NCI-H2227 (cell line): ENCODE data around the gene MPEG1.

Source experiments
- DNase-seq: peaks from one replicate; lab custom pipeline; 2025; ENCODE audit not compliant: unreplicated experiment; lab: John Stamatoyannopoulos, UW

MPEG1 gene, protein sequence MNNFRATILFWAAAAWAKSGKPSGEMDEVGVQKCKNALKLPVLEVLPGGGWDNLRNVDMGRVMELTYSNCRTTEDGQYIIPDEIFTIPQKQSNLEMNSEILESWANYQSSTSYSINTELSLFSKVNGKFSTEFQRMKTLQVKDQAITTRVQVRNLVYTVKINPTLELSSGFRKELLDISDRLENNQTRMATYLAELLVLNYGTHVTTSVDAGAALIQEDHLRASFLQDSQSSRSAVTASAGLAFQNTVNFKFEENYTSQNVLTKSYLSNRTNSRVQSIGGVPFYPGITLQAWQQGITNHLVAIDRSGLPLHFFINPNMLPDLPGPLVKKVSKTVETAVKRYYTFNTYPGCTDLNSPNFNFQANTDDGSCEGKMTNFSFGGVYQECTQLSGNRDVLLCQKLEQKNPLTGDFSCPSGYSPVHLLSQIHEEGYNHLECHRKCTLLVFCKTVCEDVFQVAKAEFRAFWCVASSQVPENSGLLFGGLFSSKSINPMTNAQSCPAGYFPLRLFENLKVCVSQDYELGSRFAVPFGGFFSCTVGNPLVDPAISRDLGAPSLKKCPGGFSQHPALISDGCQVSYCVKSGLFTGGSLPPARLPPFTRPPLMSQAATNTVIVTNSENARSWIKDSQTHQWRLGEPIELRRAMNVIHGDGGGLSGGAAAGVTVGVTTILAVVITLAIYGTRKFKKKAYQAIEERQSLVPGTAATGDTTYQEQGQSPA

DNA sequence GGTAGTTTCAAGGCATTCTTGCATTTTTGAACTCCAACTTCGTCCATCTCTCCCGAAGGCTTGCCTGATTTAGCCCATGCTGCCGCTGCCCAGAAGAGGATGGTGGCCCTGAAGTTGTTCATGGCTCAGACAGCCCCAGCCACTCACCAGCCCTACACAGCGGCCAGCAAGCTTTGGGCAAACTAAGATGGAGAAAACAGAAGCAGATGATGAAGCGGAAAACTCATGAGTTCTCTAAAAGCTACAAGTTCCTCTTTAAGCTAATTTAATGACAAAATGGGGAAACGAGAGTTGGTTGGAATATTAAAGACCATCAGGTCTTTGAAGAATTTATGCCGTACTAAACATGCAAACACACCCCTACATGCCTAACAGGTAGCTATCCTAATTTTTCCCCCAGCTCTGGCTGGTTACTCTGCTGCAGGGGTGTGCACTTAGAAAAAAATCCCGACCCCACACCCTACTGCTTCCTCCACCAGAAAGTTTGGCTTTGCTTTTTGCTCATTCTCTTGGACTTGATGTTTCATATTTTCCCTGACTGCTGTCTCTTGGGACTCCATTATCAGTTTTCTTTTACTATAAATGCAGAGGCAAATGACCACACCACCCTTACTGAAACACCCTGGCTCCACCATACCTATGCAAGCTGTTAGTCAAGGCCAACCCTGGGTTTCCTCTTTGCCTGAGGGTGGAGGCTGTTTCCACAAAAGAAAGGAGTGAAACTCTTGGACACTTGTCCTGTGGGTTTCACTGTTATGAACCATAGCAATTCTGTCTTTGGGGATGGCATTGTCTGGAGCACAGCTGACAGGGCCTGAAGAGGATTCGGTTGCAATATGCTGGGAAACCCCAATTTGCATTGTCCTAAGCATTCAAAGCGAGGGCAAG, at the start of gene MPEG1:
Gene MPEG1, minus strand, starts transcription at position 184 of the 888 bp plus-strand sequence. Its CDS starts 62 bp downstream, at position 122.
- no peak for DNase-seq

DNA sequence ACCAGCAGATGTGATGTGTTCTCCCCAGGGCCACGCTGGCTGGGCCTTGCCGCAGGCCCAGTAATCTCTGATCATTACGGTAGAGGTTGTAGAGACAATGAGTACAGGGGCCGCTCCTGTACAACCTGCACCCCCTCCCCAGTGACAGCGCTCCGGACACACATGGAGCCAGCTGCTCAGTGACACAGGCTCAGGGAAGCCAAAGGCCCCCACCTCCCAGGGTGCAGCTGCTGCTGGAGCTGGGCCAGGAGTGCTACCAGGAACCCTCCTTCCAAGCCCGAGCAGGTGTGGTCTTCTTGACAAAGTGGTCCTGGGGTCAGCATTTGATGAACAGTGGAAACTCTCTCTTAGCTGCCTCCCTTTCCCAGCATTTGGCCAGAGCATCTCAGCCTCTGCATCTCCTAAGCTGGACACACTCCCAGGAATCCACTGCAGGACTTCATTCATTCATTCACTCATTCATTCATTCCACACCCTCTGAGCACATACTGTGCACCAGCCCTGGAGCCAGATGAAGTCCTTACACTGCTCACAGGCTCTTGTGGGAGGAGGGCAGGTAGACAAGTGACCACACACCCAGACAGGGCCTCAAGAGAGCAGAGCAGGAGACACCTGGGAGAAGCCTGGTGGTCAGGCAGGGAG, 49.6 kb upstream of the MPEG1 start:
- DNase-seq: no peak

DNA sequence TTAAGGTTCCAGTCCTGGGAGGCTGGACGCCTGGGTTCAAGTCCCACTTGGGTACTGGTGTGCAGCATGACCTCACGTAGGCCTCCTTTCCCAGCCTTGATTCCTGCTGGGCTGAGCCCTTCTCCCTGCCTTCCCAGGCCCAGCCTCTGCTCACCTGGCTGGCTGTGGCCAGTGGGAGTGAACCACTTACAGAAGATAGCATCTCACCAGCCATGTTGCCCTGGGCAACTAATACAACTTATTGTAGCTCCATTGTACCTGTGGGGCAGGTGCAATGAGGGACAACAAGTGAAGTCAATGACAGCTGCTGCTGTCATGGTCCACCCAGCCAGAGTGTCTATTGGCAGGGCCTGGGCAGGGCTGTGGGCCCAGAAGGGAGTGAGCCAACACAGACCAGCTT, 48.4 kb upstream of the MPEG1 start:
- DNase-seq: no peak

DNA sequence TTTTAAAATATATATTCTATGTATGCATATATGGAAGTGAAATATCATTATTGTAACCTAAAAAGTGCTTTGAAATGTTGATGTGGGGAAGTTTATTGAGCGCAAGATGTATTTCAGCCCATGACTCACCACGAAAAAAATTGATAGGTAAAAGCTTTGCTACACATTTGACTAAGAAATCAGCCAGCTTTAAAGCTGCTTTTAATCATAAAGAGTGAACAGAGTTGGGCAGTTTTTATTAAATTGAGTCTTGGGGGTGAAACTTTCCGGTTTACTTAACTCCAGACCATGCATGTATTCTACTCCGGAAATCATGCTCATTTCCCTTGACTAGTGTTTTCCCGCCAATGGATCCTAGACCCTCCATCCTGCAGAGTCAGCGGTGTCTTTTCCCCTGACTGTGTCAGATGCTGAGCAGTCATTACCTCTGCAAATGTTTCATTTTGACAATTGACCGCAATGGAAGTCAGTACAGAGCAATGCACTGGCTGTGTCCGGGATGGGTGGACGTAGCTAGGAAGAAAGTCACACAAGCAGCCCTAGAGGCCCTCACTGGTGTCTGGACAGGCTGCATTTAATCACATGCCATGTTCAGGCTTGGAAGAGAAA, 47.2 kb upstream of the MPEG1 start:
- no peak for DNase-seq

DNA sequence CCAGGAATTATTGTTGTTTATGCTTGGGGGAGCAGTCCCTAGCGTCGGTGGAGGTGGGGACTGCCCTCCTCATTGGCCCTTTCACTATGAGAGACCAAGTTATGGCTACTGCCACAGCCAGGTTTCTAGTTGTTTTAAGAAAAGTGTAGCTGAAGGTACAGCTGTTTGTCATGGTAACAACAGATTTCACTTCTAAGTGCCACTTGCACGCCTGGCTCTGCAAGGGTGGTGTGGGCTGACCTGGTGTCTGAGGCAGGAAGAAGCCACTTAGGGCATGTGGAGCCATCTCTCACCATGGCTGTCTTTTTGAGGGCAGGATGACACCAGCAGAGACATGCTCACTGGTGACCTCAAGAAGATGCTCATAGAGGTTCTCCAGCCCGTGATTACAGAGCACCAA, 46.3 kb upstream of the MPEG1 start:
- DNase-seq: no peak

DNA sequence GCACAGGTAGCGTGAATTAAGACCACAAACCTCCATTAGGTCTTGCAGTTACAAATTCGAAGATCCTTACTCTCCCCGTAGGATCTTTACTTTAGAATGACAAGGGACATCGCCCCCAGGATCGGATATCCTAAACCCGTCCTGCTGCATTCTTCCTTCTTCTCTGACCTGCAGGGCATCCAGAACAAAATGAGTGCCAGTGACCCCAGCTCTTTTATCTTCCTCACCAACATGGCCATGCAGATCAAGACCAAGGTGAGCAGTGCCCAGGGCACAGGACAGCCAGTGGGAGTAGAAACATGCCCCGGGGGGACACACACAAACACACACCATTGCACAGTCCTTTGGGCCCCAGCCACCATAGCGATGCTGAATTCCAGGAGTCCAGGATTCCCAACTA, 42.6 kb upstream of the MPEG1 start:
- DNase-seq: no peak

DNA sequence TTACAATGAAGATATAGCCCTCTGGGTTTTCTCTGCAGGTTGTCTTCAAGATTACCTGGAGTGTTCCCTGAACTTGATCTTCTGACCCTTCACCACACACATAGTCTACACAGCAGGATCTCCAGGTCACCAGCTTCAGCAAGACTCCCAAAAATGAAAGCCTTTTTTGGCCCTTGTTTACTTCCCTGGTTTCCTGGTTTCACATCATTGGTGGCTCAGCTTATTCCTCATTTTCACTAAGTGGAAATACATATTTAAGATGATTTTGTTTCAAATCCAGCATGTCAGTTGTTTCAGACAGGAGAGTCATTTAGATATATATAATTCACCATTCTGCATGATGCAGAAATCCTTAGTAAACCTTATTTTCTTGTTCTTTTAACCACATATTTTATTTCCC, 41.6 kb upstream of the MPEG1 start:
- DNase-seq: no peak

DNA sequence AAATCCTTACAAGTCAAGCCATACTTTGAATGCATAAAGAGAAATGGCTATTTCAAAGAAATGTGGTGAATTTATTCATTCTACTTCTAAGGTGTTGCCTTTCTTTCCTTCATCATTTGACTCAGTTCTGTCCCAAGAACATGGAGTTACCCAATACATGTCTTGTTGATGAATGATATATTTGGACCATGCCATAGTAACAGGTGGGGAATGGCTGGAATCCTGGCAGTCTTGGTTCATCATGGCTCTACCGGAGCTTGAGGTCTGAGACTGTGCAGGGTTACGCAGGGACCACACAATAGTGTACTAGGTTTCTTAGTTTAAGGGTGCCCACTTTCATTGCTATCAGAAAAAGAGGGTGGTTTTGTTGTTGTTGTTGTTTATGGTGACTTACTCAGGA, 40.3 kb upstream of the MPEG1 start:
- DNase-seq: no peak

DNA sequence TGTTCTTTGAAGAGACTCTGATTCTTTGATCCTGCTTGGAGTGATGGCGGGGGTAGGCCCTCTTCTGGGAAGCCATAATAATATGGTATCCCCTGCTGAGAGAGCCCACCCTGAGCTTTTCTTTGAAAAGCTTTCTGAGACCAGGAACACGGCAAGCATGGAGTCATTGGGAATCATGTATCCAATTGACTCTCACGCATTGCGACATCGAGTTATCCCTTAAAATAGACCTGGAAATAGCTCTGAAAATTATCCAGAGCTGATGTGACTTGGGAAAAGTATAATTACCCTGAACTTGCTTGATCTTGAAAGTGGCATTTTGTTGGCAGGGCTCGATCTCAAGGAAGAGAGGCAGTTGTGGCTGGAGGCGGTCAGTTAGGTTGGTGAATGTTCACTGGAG, 36.8 kb upstream of the MPEG1 start:
- no peak for DNase-seq

DNA sequence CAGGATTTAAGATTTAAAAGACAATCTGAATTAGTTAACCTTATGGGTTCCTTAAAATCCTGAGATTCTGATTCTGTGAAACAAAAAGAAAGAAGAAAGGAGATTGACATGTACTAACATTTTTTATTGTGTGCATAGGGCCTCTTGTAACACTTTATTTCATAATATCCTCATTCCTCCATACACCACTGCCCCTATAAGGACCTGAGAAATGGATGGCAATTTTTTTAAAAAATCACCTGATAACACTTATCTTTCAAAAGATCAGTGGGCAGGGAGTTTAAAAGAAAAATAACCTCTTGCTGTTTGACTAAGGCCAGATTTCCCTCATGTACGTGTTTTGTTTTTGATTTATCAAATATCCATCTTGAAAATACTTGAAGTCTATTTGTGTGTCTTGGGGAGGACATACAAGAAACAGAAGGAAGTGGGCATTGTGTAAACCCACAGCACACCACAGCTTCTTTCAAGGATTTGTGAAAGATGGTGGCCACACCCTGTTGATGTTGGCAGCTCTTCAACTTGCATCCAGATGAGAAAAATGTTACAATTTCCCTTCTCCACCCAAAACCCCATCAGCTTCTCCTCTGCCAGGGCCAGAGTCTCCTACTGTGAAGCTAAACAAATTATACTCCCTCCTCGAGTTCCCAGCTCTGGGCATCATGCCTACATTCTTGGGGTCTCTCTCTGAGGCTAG, 35.0 kb upstream of the MPEG1 start:
- DNase-seq: no peak

DNA sequence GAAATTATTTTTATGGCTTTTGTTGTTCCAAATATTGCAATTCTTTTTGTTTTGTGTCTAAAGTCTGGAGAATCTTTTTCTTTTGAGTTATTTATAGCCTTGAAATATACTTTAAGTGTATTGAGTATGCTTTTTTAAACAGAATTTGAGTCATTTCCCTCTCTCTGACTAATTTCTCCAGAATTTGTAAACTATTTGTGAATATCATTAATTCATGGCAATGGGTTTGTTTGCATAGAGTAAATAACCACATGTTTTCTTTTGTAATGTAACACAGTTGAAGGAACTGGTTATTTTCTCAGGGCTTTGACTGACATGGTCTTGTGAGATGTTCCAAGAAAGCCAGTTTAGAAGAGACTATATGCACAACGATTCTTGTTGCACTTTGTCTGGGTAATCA, 30.9 kb upstream of the MPEG1 start:
- DNase-seq: no peak

DNA sequence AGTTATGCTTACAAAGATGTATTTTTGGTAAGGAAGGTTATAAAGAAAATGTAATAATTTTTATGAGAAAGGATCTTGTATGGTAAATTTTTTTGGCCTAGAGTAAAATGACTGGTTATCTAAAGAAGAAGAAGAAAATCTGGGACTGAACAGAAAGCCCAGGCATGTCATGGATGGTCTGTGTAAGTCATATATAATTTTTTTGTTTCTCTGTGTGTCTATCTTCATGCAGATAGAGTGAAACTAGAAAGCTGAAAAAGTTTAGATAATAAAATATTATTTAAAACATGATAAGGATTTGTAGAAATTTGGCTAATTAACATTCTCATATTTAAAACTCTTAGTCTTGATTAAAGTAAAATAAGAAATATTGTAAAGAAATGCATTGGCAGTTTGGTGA, 27.6 kb upstream of the MPEG1 start:
- DNase-seq: no peak

DNA sequence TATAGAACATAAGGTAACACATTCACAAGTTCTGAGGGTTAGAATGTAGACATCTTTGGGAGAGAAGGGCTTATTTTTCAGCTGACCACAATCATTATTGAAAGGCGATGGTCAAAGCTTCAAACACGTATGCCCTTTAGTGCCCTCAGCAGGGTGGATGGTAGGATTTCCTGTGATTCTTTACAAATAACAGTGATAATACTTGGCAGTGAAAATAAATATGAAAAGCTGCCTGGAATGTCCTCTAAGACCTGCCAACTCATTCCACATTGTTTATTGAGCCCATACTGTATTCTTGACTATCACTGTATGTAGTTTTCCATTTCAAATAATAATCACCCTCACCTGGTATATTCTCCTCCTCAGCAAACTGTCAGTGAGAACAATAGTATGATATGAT, 13.7 kb upstream of the MPEG1 start:
- DNase-seq: no peak

DNA sequence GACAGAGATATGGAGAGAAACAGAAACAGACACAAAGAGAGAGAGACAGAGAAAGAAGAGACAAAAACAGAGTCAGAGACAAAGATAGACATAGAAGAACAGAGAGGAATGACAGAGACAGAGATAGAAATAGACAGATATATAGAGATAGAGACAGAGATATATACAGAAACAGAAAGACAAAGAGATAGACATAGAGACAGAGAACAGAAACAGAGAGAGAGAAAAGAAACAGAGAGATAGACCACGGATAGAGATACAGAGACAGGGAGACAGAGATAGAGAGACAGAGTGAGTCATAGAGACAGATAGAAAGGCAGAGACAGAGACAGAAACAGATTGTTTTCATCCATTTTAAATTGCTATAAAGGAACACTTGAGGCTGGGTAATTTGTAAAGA, 12.3 kb upstream of the MPEG1 start:
- no peak for DNase-seq

DNA sequence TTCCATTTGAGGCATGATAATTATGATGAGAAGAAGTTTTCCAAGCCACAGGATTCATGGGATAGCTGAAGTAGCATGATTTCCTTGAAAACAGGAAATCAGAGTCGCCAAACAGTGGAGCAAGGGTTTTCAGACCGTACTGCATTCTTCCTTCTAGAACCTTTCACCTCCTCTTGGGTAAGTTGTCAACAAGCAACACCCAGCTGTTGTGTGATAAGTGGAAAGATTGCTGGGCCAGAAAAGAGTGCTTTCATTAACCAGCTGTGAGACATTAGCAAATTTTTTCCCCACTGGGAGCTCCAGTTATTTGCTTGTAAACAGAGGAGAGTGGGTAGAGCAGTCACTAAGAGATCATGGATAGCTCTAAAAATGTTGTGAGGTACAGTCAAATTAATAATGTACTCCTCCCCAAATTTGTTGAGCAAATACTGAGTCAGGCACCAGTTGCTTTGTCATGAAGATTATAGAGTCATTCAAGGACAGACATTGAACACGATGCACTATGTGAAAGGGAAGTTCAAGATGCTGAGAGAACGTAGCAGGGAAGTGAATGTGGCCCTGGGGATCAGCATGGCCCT, 11.7 kb upstream of the MPEG1 start:
- DNase-seq: no peak

DNA sequence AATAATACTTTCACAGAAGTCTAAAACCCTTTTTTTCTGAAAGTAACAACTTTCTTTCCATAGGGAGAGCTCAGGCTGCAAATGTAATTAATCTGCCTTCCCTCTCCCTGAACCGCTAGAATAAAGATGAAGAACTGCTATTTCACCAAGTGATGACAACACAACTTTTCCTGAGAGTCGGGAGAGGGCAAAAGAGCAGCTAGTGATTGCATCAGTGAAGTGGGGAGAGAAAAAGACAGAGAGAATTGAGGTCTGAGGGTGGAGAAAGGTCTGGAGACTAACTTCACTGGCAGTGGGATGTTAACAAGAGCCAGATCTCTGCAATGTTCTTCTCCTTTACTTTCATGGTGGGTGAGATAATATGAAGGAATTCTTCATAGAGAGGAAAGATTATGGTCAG, 10.9 kb upstream of the MPEG1 start:
- DNase-seq: no peak

DNA sequence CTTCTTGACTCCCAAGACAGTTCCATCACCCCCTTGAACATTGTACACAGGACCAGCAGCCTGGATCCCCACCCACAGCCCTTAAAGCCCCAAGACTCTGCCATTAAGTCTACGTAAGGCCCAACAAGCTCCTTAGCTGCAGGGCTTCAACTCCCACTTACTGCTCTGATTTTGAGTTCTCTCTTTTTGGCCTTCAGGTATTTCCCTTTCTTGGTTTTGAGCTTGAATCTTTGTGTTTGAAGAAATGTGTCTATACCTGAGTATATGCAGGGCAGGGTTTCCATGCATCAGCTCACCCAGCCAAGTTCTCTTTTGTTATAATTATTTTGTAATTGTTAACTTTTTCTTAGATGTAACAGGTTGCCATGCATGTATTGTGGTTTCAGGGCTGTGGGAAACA, 10.4 kb upstream of the MPEG1 start:
- DNase-seq: no peak

DNA sequence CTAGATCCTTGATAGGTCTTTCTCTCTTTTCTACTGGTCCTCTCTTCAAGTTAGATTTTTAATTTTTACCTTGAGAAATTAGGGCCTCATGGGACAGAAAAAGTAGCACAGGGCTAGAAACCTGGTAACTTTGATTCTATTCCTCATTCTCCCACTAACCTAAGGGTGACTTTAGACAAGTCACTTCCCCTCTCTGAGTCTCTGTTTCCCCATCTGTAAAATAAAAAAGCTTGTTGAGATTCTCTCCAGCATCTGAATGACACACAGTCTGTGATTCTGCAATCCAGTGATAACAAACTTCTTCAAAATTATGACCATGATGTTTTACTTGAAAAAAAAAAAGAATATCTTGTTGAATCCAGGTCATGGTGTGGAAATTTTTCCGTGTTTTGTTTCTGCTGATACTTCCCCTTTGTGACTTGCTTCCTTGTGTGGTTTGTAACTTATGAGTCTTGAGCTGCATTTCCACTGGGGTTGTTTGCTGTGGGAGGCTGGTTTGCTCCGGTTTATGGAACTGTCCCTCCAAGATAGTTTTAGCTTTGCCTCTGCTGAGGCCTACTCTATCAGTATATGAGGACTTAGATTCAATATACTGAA, 9.8 kb upstream of the MPEG1 start:
- DNase-seq: no peak

DNA sequence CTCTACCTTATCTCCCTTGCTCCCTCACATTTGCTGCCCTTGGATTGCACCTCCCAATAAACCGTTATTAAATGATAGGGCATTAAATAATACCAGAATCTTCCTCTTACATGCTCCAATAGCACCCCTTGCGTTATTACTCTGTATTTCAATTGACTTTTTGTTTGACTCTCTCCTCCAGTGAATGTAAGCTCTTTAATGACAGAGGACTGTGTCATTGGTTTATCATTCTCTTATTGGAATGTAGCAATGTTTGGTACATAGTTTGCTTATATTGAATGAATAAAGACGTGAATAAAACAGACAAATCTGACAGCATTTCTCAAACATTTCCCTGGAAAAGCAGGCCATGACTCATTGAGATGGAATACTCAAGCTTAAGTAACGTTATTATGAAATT, 8.7 kb upstream of the MPEG1 start:
- DNase-seq: no peak
